Stimulated activated CD8-positive, alpha-beta memory T cell treated with anti-CD3 and anti-CD28 coated beads, Interleukin-12 subunit alpha, Interleukin-12 subunit beta, amount 100 ng/mL, for 24 hours (primary cell): ENCODE results near the gene PCIF1.
"Not testable (repeated sequence)": the region's sequence is repeated elsewhere in the genome, so short reads cannot be mapped to it uniquely, and the experiment has no call there.

ENCODE experiments used
- DNase-seq: peaks from one replicate; pipeline ENCODE4 v3.0.0-alpha.2; 2020; ENCODE audit errors: extremely low read depth

Gene PCIF1

DNA sequence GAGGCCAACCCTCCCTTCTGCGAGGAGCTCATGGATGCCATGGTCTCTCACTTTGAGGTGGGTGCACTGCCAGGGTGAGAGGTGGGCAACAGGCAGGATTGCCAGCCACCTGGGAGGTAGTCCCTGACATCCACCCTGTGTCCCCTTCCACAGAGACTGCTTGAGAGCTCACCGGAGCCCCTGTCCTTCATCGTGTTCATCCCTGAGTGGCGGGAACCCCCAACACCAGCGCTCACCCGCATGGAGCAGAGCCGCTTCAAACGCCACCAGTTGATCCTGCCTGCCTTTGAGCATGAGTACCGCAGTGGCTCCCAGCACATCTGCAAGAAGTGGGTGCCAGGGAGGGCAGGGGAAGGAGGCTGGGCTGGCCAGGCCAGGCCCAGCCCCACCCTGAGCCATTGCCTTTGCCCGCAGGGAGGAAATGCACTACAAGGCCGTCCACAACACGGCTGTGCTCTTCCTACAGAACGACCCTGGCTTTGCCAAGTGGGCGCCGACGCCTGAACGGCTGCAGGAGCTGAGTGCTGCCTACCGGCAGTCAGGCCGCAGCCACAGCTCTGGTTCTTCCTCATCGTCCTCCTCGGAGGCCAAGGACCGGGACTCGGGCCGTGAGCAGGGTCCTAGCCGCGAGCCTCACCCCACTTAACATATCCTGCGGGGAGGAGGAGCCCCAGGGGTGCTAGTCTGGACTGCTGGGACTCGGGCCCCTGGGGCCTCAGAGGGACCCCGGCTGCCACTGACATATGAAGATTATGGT, 12.8 kb downstream of the PCIF1 start:
- no peak for DNase-seq

DNA sequence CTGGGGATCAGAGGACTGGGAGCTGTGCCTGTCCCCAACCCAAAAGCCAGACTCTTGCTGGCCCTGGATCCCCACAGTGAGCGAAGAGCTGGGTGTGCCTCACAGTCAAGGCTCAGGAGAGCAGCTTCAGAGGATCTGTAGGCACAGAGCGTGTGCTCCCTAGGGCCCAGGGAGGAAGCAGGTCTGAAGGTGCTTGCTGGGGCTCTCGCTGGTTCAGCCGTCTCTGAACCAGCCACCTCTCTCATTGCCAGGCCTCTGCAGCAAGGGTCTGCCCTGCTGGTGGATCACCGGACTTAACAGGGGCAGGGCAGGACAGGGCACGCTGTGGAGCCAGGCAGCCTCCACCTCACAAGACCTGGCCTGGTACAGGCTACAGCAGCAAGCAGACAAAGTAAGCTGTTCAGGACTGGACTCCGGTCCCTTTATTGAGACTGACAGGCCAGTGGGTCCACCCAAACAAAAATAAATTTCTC, 13.8 kb downstream of the PCIF1 start:
- no peak for DNase-seq

DNA sequence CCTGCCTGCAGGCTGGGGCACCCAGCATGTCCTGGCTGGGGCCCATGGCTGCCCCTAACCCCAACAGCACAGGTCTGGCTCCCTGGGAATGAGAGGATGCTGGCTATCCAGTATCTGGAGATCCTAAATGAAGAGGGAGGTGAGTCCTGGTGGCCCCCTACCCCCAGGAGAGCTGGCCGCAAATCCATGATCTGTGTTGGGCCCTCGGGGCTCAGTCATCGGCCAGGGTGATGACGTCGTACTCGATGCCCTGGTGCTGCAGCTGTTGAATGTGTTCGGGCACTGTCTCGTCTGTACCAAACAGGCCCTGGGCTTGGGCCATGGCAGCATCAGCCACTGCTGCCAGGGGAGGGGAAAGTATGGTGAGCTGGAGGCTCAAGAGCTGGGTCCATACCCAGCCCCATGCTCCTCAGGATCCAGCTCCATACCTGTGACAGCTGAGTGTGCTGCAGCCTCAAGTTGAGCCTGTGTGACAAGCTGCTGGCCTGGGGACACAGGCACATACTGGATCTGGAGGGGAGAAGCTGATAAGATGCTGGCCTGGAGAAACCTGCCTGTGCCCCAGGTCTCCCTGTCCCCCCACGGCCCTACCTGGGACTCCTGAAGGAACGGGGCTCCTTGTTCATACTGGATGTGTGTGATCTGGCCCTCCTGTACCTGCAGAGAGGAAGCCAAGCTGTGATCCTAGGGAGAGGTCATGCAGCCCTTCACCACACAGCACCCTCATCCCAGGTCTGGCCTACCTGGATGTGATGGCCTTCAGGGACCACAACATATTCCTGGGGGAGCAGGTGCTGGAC, 14.5 kb downstream of the PCIF1 start:
- no peak for DNase-seq

DNA sequence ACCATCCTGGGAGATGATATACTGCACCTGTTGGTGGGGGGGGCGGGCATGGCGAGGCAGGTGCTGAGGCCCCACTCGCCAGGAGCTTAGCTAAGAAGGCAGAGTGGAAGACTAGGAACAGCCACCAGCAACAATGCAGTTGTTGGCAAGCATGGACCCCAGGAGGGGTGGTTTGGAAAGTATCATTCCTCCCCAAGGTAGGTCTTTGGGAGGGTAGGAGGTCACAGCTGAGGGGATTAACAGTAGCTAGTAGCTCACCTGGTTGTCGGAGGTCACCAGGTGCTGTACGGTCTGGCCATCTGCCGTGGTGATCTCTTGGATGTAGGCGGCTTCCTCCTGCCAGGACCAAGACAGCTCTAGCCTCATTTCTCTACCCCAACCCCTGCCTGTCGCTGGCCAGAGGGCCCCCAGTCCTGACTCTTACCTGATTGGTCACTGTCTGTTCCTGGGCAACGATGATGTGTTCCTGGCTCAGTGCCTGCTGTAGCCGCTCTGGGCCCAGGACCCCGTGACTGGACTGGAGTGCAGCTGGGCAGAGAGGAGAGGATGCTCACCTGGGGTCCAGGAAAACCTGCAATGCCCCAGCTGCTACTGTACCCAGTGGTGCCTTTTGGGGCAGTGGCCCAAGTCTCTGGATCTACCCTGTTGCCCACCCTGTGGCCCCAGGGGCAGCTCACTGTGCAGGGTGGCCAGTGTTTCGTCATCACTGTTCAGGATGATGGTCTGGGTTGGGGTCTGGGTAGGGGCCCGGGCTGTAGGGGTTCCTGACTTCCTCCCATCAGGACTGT, 15.3 kb downstream of the PCIF1 start:
- no peak for DNase-seq

DNA sequence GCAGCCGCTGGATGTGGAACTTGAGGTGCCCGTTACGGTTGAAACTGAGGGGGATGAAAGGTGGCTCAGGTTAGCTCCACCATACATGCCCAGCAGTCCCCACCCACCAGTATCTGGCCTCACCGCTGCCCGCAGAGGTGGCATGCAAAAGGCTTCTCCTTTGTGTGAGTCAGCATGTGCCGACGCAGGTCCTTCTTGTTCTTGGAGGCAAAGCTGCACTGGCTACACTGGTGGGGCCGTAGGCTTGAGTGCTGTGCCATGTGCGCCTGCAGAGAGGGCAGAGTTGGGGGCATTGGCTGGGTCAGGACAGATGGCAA, 15.8 kb downstream of the PCIF1 start:
- DNase-seq = no peak

DNA sequence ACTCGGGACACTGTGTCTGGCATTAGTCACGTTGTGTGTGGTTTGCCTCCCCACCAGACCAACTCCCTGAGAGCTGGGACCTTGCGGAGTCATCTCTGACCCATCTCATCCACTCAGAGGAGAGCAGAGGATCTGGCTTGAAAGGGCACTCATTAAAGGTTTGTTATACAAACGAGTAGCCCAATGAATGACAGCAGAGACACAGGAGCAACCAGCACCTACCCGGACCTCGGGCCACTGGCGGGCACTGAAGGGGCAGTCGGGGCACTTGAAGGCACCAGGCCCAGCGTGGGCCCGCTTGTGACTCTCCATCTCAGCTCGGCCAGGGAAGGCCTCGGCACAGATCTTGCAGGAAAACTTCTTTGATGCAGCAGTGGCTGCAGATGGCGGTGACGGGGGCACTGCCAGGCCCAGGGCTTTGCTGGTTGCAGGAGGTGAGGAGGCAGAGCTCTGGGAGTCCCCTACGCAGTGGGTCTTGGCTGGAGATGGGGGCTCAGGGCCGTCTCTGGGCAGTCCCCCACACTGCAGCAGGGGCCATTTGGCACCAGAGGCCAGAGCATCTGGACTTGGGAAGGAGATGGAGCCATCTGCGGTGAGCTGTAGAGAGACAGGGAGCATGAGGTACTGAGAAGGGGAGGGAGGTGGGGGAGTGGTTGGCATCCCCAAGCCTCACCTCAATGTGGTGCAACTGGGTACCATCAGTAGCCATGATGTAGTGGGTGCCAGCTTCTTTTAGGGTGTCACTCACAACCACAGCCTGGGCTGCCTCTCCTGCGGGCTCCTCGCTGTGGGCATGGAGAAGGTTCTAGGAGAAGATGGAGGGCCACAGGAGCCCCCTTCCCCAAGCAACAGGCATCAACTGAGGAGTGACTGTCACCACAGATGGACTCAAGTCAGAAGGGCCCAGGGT, 17.7 kb downstream of the PCIF1 start:
- no peak for DNase-seq

DNA sequence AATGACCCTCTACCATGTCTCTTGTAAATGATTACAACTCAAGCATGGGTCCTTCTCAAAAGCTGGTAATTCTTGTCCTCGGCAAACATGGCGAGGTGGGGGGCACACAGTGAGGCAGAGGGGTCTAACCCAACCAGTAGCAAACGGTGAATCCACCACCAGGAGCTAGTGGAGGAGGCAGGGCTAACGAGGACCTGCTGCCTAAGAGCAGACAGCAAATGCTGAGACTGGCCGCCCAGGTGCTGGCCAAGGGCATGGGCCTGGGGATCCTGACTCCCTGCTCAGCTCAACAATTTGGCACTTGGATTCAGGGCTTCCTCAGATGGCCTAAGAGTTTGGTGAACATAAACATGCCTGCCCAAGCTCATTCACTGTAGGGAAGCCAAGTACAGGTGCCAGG, 18.4 kb downstream of the PCIF1 start:
- no peak for DNase-seq

DNA sequence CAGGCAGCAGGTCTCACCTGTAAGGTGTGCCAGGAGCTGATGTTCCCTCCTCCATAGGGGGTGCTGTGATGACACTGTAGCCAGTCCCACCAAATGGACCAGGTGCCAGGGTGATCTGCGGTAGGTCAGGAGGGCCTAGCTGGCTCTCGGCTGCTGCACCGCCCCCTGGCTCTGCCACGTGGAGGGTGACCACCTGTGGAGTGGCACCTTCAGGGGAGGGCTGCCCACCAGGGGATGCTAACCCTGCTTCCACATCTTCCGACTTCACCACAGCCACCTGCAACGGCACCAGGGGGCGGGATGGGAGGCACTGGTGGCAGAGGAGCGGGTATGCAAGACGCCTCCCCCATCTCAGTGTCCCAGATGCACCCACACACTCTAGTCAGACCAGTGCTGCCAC, 19.2 kb downstream of the PCIF1 start:
- DNase-seq = no peak

DNA sequence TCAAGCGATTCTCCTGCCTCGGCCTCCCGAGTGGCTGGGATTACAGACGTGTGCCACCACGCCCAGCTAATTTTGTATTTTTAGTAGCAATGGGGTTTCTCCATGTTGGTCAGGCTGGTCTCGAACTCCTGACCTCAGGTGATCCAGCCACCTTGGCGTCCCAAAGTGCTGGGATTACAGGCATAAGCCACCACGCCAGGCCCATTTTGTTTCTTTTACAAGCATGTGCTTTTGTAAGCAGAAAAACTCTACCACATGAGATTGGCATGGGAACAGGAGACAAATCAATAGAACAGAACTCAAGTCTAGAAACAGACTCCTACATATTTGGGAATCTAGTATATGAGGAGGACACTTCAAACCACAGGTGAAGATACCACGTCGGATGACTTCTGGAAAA, 21.8 kb downstream of the PCIF1 start:
- DNase-seq = not testable (repeated sequence)

DNA sequence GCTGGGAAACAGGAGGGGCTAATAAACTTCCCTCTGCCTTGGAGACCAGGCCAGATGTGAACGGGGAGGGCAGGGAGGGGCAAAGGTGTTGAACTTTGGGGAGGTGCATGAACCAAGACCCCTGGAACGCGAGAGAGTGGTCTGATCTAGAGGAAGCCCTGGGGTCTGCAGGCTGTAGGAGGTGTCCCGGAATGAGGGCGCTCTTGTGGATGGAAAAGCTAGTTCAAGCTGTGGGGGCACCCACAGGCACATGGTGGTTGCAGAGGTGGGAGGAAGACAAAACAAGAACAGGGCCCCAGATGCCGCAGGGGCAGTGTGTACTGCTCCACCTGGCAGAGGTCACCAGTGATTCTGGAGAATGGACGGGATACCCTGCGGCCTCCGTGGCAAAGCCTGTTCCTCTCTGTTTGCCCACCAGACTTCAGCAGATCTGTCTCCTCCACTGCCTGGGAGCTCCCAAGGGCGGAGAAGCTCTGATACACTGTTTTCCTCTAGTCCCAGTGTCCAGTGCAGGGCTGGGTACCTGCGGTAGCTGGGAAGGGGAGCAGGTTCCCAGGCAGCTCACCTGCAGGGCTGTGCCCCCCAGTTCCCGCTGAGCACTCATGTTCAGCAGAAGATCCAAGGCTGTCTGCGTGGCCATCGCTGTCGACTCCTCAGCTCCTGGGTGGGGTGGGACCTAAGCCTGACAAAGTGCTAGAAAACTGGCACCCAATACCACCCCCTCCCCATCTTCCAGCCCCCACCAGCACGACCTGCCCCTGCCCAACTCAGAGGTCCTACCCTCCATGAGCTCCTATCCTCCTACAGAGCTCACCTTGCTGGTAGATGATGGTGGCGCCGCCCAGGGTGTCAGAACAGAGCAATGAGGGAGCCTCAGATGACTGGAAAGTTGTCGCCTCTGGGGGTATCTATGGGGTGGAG, 22.8 kb downstream of the PCIF1 start:
- DNase-seq = no peak

DNA sequence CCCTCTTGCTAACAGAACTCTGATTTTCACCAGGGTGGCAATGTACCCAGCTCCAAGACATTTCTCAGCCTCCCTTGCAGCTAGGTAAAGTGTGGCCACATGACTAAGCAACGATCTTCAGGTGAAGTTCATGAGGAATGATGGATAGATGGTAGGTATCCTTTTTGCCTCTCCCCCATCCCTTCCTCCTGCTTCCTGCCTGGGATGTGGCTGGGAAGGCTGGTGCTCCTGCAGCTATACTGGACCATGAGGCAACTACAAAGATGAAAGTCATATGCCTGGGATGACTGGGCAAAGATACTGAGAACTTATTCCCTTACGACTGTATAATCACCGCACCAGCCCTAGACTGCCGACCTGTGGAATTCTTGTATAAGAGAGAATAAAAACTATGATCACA, 24.1 kb downstream of the PCIF1 start:
- no peak for DNase-seq

DNA sequence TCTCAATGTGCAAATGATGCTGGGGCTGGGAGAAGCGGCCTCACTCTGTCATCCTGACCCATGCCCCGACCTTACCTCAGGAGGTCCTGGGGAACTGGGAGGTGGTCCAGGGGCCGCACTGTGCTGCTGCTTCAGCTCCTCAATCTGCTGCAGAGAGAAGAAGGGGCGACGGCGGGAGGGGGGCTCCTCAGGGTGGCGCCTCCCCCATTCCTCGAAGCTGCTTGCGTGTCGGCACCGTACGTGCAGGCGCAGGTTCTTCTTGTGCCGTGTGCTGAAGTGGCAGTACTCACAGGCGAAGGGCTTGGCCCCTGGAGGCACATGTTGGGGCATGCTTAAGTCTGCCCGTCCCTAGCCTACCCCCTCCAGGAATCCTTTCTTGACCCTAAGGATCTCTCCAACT, 24.6 kb downstream of the PCIF1 start:
- DNase-seq = no peak

DNA sequence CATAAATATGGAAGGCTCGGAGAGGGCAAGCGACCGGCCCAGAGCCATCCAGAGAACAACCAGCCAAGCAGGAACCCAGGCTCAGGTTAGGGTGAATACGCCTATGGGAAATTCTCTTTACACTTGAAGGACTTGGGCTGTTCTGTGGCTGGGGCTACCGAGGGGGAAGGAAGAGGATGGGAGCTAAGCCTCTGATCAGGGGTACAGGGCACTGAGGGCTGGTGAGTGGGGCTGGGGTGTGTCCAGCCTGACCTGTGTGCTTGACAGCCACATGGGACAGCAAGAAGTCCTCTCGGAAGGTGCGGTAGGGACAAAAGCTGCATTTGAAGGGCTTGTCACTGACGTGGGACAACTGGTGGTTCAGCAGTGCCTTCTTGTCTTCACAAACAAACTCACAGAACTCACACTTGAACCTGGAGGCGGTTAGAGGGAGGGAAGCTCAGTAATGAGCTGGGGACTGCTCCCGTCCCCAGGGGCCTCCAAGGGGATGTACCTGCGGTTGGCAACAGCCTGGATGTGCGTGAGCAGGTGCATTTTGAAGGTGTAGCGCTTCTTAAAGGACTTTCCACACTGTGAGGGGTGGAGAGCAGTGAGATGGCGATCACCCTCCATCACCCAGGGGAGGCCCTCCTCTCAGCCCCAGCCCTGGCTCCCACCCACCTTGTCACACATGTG, 25.6 kb downstream of the PCIF1 start:
- no peak for DNase-seq

DNA sequence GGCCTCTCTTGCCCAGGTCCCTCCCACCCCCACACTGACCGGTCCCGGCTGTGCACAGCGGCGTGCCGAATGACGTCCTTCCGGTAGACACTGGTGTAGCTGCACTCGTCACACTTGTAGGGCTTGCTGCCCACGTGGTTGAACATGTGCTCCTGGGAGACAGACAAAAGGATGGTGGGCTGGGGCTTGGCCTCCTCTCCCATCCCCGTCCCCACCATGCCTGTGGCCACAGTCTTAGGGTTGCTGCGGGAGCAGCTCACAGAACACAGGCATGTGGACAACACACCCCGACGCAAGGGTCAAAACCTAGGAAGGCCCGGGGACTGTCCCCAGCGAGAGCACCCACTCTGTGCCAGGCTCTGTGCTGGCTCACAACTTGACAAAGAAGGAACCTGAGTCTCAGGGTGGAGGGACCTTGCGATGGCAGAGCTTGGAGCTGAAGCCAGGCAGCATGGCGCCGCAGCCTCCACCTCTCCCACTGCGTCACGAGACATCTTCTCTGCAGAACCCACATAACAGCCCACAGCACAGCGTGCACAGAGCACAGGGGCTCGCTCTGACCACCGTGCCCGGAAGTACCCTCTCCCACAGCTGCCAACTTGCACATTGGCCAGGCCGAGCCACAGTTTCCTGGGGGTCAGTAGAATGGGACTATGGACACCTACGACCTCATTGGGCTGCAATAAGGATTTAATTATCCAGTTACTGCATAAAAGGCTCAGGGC, 27.7 kb downstream of the PCIF1 start:
- DNase-seq = no peak

DNA sequence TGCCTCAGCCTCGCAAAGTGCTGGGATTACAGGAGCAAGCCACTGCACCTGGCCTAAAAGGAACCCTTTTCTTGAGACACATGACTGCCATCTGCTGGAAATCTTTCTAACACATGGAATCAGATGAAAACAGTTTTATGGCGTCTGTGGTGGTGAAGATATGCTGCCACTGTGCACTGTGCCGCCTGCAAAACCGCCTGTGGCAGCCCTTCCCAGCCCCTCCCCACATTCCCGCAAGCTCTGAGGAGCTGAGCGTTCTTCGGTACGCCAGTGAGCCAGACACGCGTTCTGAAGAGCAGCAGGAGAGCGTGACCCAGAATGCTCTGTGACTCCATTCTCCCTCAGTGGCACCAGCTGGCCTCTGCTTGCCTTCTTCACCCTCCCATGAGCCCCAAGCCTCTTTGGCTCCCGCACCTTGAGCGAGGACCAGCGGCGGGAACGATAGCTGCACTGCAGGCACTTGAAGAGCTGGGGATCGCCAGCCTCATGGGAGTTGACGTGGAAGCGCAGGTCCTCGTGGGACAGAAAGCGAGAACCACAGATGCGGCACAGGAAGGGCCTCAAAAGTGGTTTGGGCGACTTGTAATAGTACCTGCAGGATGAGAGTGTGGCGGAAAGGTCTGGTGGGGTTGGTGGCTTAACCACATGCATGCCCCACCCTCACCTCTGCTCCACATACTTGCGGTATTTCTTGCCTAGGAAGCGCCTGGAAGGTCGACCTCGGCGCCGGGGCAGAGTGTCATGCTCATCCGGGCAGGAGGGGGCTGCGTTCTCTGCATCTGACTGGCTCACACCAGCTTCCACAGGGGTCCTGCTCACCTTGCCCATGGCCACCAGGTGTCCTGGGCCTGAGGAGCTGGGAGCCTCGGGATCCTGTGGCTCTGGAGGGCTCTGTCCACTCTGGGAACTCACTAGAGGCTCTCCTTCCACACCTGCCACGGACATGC, 28.8 kb downstream of the PCIF1 start:
- no peak for DNase-seq

DNA sequence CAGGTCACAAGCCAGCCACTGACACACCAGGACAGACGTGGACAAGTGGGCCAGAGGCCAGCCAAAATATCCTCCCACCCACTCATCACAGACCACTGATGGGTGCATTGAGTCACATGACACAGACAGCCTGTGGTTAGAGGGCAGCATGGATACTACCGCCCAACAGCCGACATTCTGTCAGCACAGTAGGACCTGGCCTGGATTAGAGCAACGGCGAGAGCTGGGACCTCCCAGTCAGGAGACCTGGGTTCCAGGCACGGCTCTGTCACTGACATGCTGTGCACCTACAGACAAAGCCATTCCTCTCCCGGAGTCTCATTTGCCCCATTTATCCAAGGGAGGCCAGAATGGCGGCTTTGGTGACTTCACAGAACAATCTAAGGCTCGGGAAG, 29.5 kb downstream of the PCIF1 start:
- no peak for DNase-seq

DNA sequence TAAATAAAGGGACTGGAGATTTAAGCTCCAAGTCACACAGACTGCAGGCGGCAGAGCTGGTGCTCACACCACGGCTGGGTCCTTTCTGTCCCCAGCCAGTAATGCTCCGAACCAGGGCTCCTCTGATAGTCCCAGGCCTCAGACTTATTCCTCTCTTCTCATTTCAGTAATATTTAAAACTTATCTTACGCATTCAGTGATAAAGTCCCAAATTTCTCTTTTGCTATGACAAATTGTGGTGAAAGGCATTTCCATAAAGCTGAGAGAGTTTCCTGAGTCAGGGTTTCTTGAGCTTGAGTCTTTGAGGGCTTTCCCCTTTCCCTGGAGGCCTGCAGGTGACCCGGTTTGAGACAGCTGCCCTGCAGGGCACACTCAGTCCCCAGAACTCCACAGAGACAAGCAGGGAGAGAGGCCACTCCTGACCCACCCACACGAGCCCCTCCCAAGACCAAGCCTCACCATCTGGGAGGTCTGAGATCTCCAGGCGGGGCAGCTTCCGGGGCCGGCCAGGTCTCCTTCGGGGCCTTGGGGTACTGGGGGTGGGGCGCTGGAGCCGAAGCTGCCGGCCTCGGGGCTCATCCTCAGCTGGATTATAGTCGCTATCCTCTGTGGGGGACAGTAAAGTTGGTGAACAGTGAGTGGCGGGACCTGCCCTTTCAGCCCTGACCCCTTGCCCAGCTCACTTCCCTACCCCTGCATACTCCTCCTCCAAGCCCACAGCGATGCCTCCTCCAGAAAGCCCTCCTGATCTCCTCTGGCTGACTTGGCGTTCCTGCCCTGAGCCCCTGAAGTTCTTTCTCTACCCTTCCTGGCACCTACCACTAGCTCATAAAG, 30.9 kb downstream of the PCIF1 start:
- DNase-seq = no peak
